Nephron progenitor cell (in vitro differentiated cells): Measurements from ENCODE around the gene KRTAP22-1.

ENCODE experiments used
- DNase-seq: peaks from one replicate; pipeline ENCODE4 v3.0.0; 2021
- H3K27ac Mint-ChIP-seq: 2 replicates; pipeline ENCODE4 v1.8.0; 2021; ENCODE audit warnings: mild to moderate bottlenecking, moderate library complexity, mixed read lengths
- H3K27me3 Mint-ChIP-seq: 2 replicates; pipeline ENCODE4 v1.8.0; 2021; ENCODE audit warnings: mild to moderate bottlenecking, low read depth, mixed read lengths; ENCODE audit not compliant: poor library complexity
- H3K36me3 Mint-ChIP-seq: 2 replicates; pipeline ENCODE4 v1.8.0; 2021; ENCODE audit warnings: low read depth, mixed read lengths
- H3K4me1 Mint-ChIP-seq: 2 replicates; pipeline ENCODE4 v1.8.0; 2021; ENCODE audit warnings: mixed read lengths
- H3K4me3 Mint-ChIP-seq: 2 replicates; pipeline ENCODE4 v1.8.0; 2021; ENCODE audit warnings: mild to moderate bottlenecking, moderate library complexity, mixed read lengths
- H3K9me3 Mint-ChIP-seq: 2 replicates; pipeline ENCODE4 v1.8.0; 2021; ENCODE audit warnings: mild to moderate bottlenecking, moderate library complexity, mixed read lengths
- CTCF ChIP-seq: fragments of 200-600 bp; sonication (generic); IDR thresholded peaks from 2 replicates; pipeline ENCODE4 v1.5.0; 2021; ENCODE audit warnings: antibody characterized with exemption

The KRTAP22-1 gene

GRCh38 chr21:30590297-30590696 is 10.6 kb upstream of the KRTAP22-1 start, which contains the start of gene KRTAP22-2:
KRTAP22-2 (minus strand) TSS chr21:30590397.
- H3K27ac Mint-ChIP-seq: no peak within 1 kb of the TSS
- no peaks in the 10 kb centered on the region for H3K36me3 Mint-ChIP-seq
- no peaks in the 10 kb centered on the region for H3K9me3 Mint-ChIP-seq
- peaks cover 3% of the 10 kb centered on the region for H3K27me3 Mint-ChIP-seq
- H3K4me1 Mint-ChIP-seq: no peaks in the 10 kb centered on the region
- no peak for DNase-seq
- no peak within 1 kb of the TSS for H3K4me3 Mint-ChIP-seq
- no peak for TF ChIP-seq CTCF

- Mint-ChIP-seq H3K9me3 (no peaks in the 10 kb centered on the region), H3K27me3 (peaks cover 3% of the 10 kb centered on the region), H3K4me1 (no peaks in the 10 kb centered on the region), H3K36me3 (no peaks in the 10 kb centered on the region), H3K27ac (no peak within 1 kb of the TSS), H3K4me3 (no peak within 1 kb of the TSS)
- TF ChIP-seq CTCF: no peak
- no peak for DNase-seq
These were observed 8.7 kb upstream of the KRTAP22-1 start, which contains the start of gene KRTAP6-3 for GRCh38 chr21:30592140-30592539. KRTAP6-3 (plus strand) TSS chr21:30592440; CDS start chr21:30592446, 6 bp downstream.

- no peak for DNase-seq
These were observed 2.1 kb upstream of the KRTAP22-1 start, which contains the start of gene KRTAP6-2 for GRCh38 chr21:30598802-30599201. KRTAP6-2 (minus strand) TSS chr21:30598902; CDS start chr21:30598874, 28 bp downstream.

GRCh38 chr21:30605968-30606367 is 5.1 kb downstream of the KRTAP22-1 start:
- no peak overlapping the region for H3K27ac Mint-ChIP-seq
- peaks cover 4% of the 10 kb centered on the region for H3K27me3 Mint-ChIP-seq
- no peaks in the 10 kb centered on the region for H3K36me3 Mint-ChIP-seq
- H3K4me1 Mint-ChIP-seq: no peaks in the 10 kb centered on the region
- peaks cover 29% of the 10 kb centered on the region for H3K9me3 Mint-ChIP-seq
- no peak for DNase-seq
- TF ChIP-seq CTCF: no peak
- H3K4me3 Mint-ChIP-seq: no peak overlapping the region

More at GRCh38 chr21:30598802-30599201, 2.1 kb upstream of the KRTAP22-1 start, which contains the start of gene KRTAP6-2:
- no peak within 1 kb of the TSS for H3K4me3 Mint-ChIP-seq
- TF ChIP-seq CTCF: no peak
- H3K27me3 Mint-ChIP-seq: peaks cover 3% of the 10 kb centered on the region
- no peaks in the 10 kb centered on the region for H3K4me1 Mint-ChIP-seq
- H3K9me3 Mint-ChIP-seq: peaks cover 7% of the 10 kb centered on the region
- H3K27ac Mint-ChIP-seq: no peak within 1 kb of the TSS
- H3K36me3 Mint-ChIP-seq: no peaks in the 10 kb centered on the region

GRCh38 chr21:30612132-30612531 is 11.2 kb downstream of the KRTAP22-1 start:
- H3K9me3 Mint-ChIP-seq: peaks cover 29% of the 10 kb centered on the region
- no peaks in the 10 kb centered on the region for H3K36me3 Mint-ChIP-seq
- H3K4me1 Mint-ChIP-seq: no peaks in the 10 kb centered on the region
- no peak overlapping the region for H3K27ac Mint-ChIP-seq
- no peak overlapping the region for H3K4me3 Mint-ChIP-seq
- DNase-seq: no peak
- H3K27me3 Mint-ChIP-seq: peaks cover 4% of the 10 kb centered on the region
- TF ChIP-seq CTCF: no peak

GRCh38 chr21:30613836-30614235 is 12.9 kb downstream of the KRTAP22-1 start, which contains the start of gene KRTAP6-1:
KRTAP6-1 (minus strand) TSS chr21:30613930; CDS start chr21:30613904, 26 bp downstream.
- Mint-ChIP-seq H3K36me3 (no peaks in the 10 kb centered on the region), H3K9me3 (peaks cover 17% of the 10 kb centered on the region), H3K4me3 (no peak within 1 kb of the TSS), H3K4me1 (no peaks in the 10 kb centered on the region), H3K27ac (no peak within 1 kb of the TSS), H3K27me3 (peaks cover 4% of the 10 kb centered on the region)
- DNase-seq: no peak
- TF ChIP-seq CTCF: no peak
